ENCODE data around the gene PCDHA2. TPM values are rescaled to one million over a fixed set of nuclear protein-coding genes. Genes with fewer than 3 reads are reported as not detected.

Gene PCDHA2
- total RNA-seq = not detected in 2 replicates

DNA sequence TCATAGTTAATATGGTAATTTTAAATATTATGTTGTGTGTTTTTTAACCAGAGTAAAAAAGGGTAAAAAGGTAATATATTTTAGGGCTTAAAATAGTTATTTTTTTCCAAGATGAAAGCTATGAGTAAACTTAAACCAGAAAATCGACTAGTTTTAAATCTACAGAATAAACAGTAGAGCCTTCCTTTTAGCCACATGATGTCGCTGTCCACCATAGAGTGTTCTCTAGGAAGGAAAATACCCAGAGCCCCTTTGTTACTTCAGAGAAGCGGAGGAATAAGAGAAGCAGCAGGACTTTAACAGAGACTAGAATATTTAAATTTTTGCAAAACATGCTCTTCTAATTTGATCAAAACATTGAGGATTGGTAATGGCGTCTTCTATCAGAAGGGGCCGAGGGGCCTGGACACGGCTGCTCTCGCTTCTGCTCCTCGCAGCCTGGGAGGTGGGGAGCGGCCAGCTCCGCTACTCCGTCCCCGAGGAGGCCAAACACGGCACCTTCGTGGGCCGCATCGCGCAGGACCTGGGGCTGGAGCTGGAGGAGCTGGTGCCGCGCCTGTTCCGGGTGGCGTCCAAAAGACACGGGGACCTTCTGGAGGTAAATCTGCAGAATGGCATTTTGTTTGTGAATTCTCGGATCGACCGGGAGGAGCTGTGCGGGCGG is at the start of gene PCDHA2:
PCDHA2 (plus strand) TSS at position 258 of the 664 bp plus-strand sequence.

DNA sequence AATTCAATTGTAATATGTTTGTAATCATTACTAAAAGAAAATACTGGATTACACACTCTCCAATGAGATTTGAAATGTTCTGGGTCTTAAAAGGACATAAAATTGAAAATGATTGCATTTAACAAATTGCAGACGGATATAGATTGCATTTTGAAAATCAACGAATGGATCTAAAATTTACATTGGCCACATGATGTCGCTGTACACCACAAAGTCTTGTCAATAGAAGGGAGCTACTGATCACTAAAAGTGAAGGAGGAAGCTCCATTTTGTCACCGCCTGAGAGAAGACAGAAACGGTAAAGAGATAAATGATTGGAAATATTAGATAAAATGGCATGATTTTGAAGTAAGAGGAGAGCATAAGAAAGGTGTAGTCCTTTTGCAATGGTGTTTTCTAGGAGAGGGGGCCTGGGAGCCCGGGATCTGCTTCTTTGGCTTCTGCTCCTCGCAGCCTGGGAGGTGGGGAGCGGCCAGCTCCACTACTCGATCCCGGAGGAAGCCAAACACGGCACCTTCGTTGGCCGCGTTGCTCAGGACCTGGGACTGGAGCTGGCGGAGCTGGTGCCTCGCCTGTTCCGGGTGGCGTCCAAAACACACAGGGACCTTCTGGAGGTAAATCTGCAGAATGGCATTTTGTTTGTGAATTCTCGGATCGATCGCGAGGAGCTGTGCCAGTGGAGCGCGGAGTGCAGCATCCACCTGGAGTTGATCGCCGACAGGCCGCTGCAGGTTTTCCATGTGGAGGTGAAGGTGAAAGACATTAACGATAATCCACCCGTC is 8.6 kb upstream of the PCDHA2 start, which contains the start of gene PCDHA1:
PCDHA1 (plus strand) TSS at position 236 of the 782 bp plus-strand sequence.

DNA sequence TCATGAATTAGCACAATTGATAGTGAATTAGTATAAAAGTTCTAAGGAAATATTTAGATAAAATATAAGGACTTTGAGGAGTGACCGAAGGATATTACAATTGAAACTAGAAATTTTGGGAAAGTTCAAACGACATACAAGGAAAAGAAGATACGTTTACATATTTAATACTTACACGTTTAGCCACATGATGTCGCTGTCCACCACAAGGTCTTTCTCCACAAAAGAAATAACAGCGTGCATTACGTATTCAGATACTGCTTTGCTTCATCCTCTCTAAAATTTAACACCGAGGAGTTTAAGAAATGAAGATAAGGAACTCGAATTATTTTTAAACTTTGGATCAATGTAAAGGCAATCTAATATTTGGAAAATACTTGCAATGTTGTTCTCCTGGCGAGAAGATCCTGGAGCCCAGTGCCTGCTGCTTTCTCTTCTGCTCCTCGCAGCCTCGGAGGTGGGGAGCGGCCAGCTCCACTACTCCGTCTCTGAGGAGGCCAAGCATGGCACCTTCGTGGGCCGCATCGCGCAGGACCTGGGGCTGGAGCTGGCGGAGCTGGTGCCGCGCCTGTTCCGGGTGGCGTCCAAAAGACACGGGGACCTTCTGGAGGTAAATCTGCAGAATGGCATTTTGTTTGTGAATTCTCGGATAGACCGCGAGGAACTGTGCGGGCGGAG is 6.3 kb downstream of the PCDHA2 start, which contains the start of gene PCDHA3:
PCDHA3 (plus strand) TSS at position 242 of the 678 bp plus-strand sequence.

DNA sequence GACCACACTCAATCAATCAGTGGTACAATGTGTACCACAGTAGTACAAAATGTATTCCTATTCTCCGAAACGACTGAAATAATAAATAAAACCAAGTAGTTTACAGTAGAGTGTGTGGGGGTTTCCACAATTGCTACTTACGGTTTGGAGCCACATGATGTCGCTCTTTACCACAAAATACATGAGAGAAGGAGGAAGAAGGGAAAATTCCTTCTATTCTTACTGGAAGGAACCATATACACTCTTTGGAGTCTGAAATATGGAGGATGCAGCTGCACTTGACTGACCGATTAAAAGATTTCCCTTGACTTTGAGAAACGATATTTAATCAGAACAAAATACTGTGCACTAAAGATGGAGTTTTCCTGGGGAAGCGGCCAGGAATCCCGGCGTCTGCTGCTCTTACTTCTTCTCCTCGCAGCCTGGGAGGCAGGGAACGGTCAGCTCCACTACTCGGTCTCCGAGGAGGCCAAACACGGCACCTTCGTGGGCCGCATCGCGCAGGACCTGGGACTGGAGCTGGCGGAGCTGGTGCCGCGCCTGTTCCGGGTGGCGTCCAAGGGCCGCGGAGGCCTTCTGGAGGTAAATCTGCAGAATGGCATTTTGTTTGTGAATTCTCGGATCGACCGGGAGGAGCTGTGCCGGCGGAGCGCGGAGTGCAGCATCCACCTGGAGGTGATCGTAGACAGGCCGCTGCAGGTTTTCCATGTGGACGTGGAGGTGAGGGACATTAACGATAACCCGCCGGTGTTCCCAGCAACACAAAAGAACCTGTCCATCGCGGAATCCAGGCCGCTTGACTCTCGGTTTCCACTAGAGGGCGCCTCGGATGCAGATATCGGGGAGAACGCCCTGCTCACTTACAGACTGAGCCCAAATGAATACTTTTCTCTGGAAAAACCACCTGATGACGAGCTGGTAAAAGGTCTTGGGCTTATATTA is 12.5 kb downstream of the PCDHA2 start, which contains the start of gene PCDHA4:
PCDHA4 (plus strand) TSS at position 235 of the 942 bp plus-strand sequence.

DNA sequence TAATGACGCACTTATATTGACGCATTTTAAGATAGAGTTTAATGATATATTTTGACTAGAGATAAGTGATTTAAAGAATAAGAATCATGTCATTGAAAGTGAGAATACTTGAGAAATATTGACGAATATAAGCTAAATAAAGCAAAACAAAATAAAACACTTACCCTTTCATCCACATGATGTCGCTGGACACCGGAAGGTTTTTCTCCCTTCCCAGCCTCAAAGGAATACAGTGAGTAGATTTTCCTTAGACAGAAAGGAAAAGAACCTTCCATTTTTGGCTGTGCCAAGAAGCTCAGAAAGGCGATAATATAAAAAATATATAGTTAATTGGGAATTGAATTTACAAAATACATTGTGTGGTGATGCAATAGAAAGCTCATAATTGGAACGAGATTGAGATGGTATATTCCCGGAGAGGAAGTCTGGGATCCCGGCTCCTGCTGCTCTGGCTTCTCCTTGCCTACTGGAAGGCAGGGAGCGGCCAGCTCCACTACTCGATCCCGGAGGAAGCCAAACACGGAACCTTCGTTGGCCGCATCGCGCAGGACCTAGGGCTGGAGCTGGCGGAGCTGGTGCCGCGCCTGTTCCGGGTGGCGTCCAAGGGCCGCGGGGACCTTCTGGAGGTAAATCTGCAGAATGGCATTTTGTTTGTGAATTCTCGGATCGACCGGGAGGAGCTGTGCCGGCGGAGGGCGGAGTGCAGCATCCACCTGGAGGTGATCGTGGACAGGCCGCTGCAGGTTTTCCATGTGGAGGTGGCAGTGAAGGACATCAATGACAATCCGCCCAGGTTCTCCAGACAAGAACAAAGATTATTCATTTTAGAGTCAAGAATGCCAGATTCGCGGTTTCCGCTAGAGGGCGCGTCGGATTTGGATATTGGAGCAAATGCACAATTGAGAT is 27.0 kb downstream of the PCDHA2 start, which contains the start of gene PCDHA5:
PCDHA5 (plus strand) TSS at position 239 of the 906 bp plus-strand sequence.

DNA sequence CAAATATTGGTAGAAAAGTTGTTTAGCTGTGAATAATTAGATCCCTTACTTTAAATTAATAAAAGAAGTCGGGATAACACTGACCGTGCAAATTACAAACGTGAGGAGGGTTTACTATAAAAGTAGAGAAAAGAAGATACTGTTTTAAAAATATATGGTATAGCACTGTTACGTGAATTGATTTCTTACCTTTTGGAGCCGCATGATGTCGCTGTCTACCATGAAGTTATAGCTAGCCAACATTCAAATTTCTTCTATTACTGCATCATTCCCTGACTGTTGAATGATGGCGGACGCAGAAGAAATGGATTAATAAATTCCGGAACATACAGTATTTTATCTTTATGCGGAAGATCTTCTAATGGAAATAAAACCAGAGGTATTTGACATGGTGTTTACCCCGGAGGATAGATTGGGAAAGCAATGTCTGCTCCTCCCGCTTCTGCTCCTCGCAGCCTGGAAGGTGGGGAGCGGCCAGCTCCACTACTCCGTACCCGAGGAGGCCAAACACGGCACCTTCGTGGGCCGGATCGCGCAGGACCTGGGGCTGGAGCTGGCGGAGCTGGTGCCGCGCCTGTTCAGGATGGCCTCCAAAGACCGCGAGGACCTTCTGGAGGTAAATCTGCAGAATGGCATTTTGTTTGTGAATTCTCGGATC is 33.2 kb downstream of the PCDHA2 start, which contains the start of gene PCDHA6:
PCDHA6 (plus strand) TSS at position 257 of the 658 bp plus-strand sequence; CDS start at position 389, 132 bp downstream.

DNA sequence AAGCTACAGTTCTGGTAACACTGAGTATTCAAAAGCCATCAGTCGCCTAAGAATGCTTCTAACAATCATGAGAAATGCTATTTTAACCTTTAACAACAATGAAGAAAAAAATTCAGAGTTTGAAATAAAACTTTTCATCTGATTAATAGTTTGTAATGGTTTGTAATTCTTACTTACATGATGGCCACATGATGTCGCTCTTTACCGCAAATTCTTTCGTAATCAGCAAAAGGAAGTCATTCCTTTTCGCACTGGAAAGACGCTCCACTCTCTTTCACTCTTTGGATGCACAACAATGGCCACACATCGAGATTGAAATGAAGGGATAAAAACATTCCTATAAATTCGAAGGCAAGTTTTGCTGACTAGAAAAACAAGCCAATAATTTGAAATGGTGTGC is 39.3 kb downstream of the PCDHA2 start, which contains the start of gene PCDHA7:
PCDHA7 (plus strand) TSS at position 277 of the 400 bp plus-strand sequence; CDS start at position 392, 115 bp downstream.

DNA sequence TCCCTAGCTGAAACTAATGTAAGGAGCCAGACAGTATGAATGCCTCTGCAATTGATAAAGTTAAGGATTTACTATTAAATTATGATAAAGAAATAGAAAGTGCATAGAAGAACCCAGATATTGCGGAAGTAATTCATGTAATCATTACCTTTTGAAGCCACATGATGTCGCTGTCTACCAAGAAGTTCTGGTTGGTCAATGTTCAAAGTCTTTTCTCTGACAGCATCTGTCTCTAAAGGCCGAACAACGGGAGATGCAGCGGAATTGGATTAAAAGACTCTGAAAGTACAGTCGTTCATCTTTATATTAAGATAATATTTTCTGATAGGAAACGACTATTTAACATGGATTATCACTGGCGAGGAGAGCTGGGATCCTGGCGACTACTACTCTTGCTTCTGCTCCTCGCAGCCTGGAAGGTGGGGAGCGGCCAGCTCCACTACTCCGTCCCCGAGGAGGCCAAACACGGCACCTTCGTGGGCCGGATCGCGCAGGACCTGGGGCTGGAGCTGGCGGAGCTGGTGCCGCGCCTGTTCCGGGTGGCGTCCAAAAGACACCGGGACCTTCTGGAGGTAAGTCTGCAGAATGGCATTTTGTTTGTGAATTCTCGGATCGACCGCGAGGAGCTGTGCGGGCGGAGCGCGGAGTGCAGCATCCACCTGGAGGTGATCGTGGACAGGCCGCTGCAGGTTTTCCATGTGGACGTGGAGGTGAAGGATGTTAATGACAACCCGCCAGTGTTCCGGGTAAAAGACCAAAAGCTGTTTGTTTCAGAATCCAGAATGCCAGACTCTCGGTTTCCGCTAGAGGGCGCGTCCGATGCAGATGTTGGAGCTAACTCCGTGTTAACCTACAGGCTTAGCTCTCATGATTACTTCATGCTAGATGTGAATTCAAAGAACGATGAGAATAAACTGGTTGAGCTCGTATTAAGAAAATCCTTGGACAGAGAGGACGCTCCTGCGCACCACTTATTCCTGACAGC is 46.6 kb downstream of the PCDHA2 start, which contains the start of gene PCDHA8:
PCDHA8 (plus strand) TSS at position 210 of the 985 bp plus-strand sequence; CDS start at position 345, 135 bp downstream.

Other genes starting within 250 kb of the PCDHA2 start
- gene EIF4EBP3, start 247.2 kb upstream of the PCDHA2 start, total RNA-seq = 2.1 and 5.2 TPM in 2 replicates
- gene SRA1, start 237.4 kb upstream of the PCDHA2 start, total RNA-seq = 40.5 and 51.4 TPM in 2 replicates
- 7.3 and 9.6 TPM in 2 replicates for gene APBB3, start 230.3 kb upstream of the PCDHA2 start, total RNA-seq
- gene SLC35A4, start 230.0 kb upstream of the PCDHA2 start, total RNA-seq = 27.2 and 36.3 TPM in 2 replicates
- 1.1 and 14.7 TPM in 2 replicates for gene CD14, start 161.7 kb upstream of the PCDHA2 start, total RNA-seq
- 5.6 and 15.7 TPM in 2 replicates for gene TMCO6, start 155.4 kb upstream of the PCDHA2 start, total RNA-seq
- 60.4 and 70.4 TPM in 2 replicates for gene NDUFA2, start 147.2 kb upstream of the PCDHA2 start, total RNA-seq
- 60.8 and 62.6 TPM in 2 replicates for gene IK, start 147.0 kb upstream of the PCDHA2 start, total RNA-seq
- 14.6 and 21.1 TPM in 2 replicates for gene WDR55, start 129.9 kb upstream of the PCDHA2 start, total RNA-seq
- gene DND1, start 121.3 kb upstream of the PCDHA2 start, total RNA-seq = not detected in 2 replicates
- 57.8 and 66.9 TPM in 2 replicates for gene HARS1, start 103.5 kb upstream of the PCDHA2 start, total RNA-seq
- 17.3 and 25.1 TPM in 2 replicates for gene HARS2, start 103.4 kb upstream of the PCDHA2 start, total RNA-seq
- 21.2 and 23.8 TPM in 2 replicates for gene ZMAT2, start 94.4 kb upstream of the PCDHA2 start, total RNA-seq
- not detected in 2 replicates for gene PCDHA1, start 8.7 kb upstream of the PCDHA2 start, total RNA-seq
- not detected in 2 replicates for gene PCDHA3, start 6.2 kb downstream of the PCDHA2 start, total RNA-seq
- 0.16 TPM in 1 of 2 replicates, not detected in the other for gene PCDHA4, start 12.2 kb downstream of the PCDHA2 start, total RNA-seq
- gene PCDHA5, start 26.8 kb downstream of the PCDHA2 start, total RNA-seq = not detected in 2 replicates
- gene PCDHA6, start 33.1 kb downstream of the PCDHA2 start, total RNA-seq = not detected in 2 replicates
- 0.16 and 0.72 TPM in 2 replicates for gene PCDHA7, start 39.4 kb downstream of the PCDHA2 start, total RNA-seq
- gene PCDHA8, start 46.3 kb downstream of the PCDHA2 start, total RNA-seq = not detected in 2 replicates
- under 0.01 TPM in 1 of 2 replicates, not detected in the other for gene PCDHA9, start 53.5 kb downstream of the PCDHA2 start, total RNA-seq
- not detected in 2 replicates for gene PCDHA10, start 61.0 kb downstream of the PCDHA2 start, total RNA-seq
- gene PCDHA11, start 74.1 kb downstream of the PCDHA2 start, total RNA-seq = not detected in 2 replicates
- under 0.01 and 0.16 TPM in 2 replicates for gene PCDHA12, start 80.5 kb downstream of the PCDHA2 start, total RNA-seq
- gene PCDHA13, start 87.3 kb downstream of the PCDHA2 start, total RNA-seq = not detected in 2 replicates
- gene PCDHAC1, start 131.4 kb downstream of the PCDHA2 start, total RNA-seq = not detected in 2 replicates
- under 0.01 and 0.49 TPM in 2 replicates for gene PCDHAC2, start 171.6 kb downstream of the PCDHA2 start, total RNA-seq

Data from cardiac atrium fibroblast (primary cell).